ENCODE results near the gene GREB1L.

GREB1L gene

DNA sequence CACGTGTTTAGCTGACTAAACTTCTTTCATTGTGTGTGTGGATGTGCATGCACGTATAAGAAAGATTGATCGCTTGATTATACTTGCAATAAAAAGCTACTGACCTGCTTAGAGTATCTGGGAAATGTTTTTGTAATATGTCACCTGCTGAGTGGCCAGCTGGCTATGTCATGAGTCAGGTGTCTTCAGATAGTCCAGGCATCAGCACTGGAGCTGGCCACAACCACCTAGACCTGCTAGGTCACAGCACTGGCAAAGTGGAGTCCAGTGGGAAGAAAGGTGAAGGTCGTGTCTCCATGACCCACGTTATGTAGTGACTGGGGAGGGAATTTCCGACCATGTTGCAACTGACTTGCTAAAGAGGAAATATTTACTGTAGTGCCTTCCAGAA, 211.5 kb downstream of the GREB1L start:
- ChIA-PET CTCF (no interaction called here), POLR2A (no interaction called here)
- Histone ChIP-seq H3K4me1 (ENCODE audit: control extremely low read depth in 1 of 4, control insufficient read depth in 4 of 4, insufficient read depth in 4 of 4, low read length in 3 of 4) (no peaks in the 10 kb centered on the region), H3K27ac (ENCODE audit: insufficient read depth in 1 of 2, low read depth in 1 of 2, low read length in 2 of 2, poor library complexity in 1 of 2, severe bottlenecking in 2 of 2) (no peak overlapping the region), H3K36me3 (ENCODE audit: control insufficient read depth in 4 of 4, insufficient read depth in 4 of 4, low read length in 3 of 4) (no peaks in the 10 kb centered on the region), H3K4me3 (ENCODE audit: control insufficient read depth in 1 of 7, extremely low read depth in 1 of 7, insufficient read depth in 4 of 7, low read depth in 2 of 7, low read length in 6 of 7) (no peak overlapping the region), H3K9me3 (ENCODE audit: control extremely low read depth in 1 of 5, control insufficient read depth in 4 of 5, insufficient read depth in 2 of 5, low read depth in 1 of 5, low read length in 4 of 5) (no peaks in the 10 kb centered on the region), H3K27me3 (replicated peaks in 2 of 5; ENCODE audit: control insufficient read depth in 4 of 5, insufficient read depth in 5 of 5, low read length in 4 of 5) (no peaks in the 10 kb centered on the region)
- WGBS (ENCODE audit: insufficient coverage): 90% methylated on average over 6 of the region's 6 CpGs
- DNase-seq: no peak

DNA sequence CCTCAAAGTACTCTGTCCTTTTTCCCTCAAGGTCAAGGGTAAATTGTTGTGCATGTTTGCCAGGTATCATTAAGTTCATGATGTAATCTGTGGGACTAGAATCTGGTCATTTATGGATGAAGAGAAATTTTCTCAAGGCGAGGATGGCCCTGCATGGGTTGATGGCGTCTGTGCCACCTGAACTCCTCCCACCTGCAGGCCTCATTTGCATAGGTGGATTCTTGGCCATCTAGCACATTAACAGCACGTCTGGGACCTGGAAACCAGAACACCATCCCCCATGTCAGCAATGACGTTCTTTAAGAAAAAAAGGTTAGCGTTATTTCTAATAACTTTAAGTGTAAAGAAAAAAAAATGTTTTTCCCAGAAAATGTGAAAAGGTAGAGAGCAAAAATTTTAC, 212.7 kb downstream of the GREB1L start:
- POLR2A ChIA-PET: no interaction called here

DNA sequence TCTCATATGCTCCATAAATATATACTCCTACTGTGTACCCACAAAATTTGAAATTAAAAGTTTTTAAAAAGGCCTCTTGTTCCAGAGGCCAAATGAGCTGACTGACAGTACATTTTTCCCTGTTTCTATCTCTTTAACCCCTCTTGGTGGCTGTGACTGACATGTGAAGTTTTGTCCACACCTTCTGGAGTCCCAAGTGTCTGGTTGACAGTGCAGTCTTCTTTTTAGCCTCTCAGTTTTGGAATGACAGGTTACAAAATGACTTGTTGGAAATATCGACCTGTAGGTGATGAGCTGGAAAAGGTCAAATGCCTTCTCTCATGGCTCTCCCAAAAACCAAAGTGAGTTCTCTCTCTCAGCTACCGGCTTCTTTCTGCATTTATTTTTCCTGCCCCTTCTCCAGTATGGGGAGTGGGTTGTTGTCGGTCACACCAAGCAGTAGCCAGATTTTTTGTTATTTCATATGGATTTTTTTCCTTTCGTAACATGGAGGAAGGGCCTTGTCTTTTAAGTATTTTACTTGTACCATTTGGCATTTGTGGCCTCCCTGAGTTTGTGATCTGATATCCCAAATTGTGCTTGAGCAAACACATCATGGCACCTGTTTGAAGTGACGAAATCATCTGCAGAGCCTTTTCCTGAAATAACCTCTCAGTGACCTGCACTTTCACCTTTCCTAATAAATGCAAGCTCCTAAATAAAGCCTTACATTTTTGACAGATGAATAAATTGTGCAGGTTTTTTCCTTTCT, 214.6 kb downstream of the GREB1L start:
- no peak for DNase-seq
- Histone ChIP-seq H3K4me1 (ENCODE audit: control extremely low read depth in 1 of 4, control insufficient read depth in 4 of 4, insufficient read depth in 4 of 4, low read length in 3 of 4) (no peaks in the 10 kb centered on the region), H3K4me3 (ENCODE audit: control insufficient read depth in 1 of 7, extremely low read depth in 1 of 7, insufficient read depth in 4 of 7, low read depth in 2 of 7, low read length in 6 of 7) (no peak overlapping the region), H3K27ac (ENCODE audit: insufficient read depth in 1 of 2, low read depth in 1 of 2, low read length in 2 of 2, poor library complexity in 1 of 2, severe bottlenecking in 2 of 2) (no peak overlapping the region), H3K9me3 (ENCODE audit: control extremely low read depth in 1 of 5, control insufficient read depth in 4 of 5, insufficient read depth in 2 of 5, low read depth in 1 of 5, low read length in 4 of 5) (no peaks in the 10 kb centered on the region), H3K27me3 (replicated peaks in 2 of 5; ENCODE audit: control insufficient read depth in 4 of 5, insufficient read depth in 5 of 5, low read length in 4 of 5) (no peaks in the 10 kb centered on the region), H3K36me3 (ENCODE audit: control insufficient read depth in 4 of 4, insufficient read depth in 4 of 4, low read length in 3 of 4) (no peaks in the 10 kb centered on the region)
- WGBS (ENCODE audit: insufficient coverage): 100% methylated on average over 2 of the region's 5 CpGs
- ChIA-PET CTCF (no interaction called here), POLR2A (no interaction called here)

More for the DNA sequence above, 212.7 kb downstream of the GREB1L start:
- no peaks in the 10 kb centered on the region for H3K4me1 ChIP-seq (ENCODE audit: control extremely low read depth in 1 of 4, control insufficient read depth in 4 of 4, insufficient read depth in 4 of 4, low read length in 3 of 4)
- no peaks in the 10 kb centered on the region for H3K36me3 ChIP-seq (ENCODE audit: control insufficient read depth in 4 of 4, insufficient read depth in 4 of 4, low read length in 3 of 4)
- H3K9me3 ChIP-seq (ENCODE audit: control extremely low read depth in 1 of 5, control insufficient read depth in 4 of 5, insufficient read depth in 2 of 5, low read depth in 1 of 5, low read length in 4 of 5): no peaks in the 10 kb centered on the region
- no peak overlapping the region for H3K4me3 ChIP-seq (ENCODE audit: control insufficient read depth in 1 of 7, extremely low read depth in 1 of 7, insufficient read depth in 4 of 7, low read depth in 2 of 7, low read length in 6 of 7)
- no peak for DNase-seq
- H3K27ac ChIP-seq (ENCODE audit: insufficient read depth in 1 of 2, low read depth in 1 of 2, low read length in 2 of 2, poor library complexity in 1 of 2, severe bottlenecking in 2 of 2): no peak overlapping the region
- no peaks in the 10 kb centered on the region for H3K27me3 ChIP-seq (replicated peaks in 2 of 5; ENCODE audit: control insufficient read depth in 4 of 5, insufficient read depth in 5 of 5, low read length in 4 of 5)
- CTCF ChIA-PET: no interaction called here
- WGBS (ENCODE audit: insufficient coverage): 100% methylated on average over 2 of the region's 5 CpGs

DNA sequence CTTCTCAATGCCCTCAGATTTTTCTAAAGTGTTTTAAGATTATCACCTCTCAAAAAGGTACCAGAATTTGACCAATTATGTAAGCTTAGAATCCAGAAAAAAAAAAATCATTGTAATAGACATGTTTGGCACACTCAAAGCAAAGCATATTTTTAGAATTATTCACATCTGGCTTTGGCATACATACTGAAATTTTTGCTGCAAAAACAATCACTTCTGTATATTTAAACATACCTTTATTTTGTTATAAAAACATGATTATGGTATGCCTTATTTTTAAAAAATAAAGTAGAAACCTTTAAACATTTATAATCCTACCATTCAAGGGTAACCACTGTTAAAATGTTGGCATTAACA, 215.1 kb downstream of the GREB1L start:
- Histone ChIP-seq H3K4me1 (ENCODE audit: control extremely low read depth in 1 of 4, control insufficient read depth in 4 of 4, insufficient read depth in 4 of 4, low read length in 3 of 4) (no peaks in the 10 kb centered on the region), H3K9me3 (ENCODE audit: control extremely low read depth in 1 of 5, control insufficient read depth in 4 of 5, insufficient read depth in 2 of 5, low read depth in 1 of 5, low read length in 4 of 5) (no peaks in the 10 kb centered on the region), H3K4me3 (ENCODE audit: control insufficient read depth in 1 of 7, extremely low read depth in 1 of 7, insufficient read depth in 4 of 7, low read depth in 2 of 7, low read length in 6 of 7) (no peak overlapping the region), H3K27ac (ENCODE audit: insufficient read depth in 1 of 2, low read depth in 1 of 2, low read length in 2 of 2, poor library complexity in 1 of 2, severe bottlenecking in 2 of 2) (no peak overlapping the region), H3K36me3 (ENCODE audit: control insufficient read depth in 4 of 4, insufficient read depth in 4 of 4, low read length in 3 of 4) (no peaks in the 10 kb centered on the region), H3K27me3 (replicated peaks in 2 of 5; ENCODE audit: control insufficient read depth in 4 of 5, insufficient read depth in 5 of 5, low read length in 4 of 5) (no peaks in the 10 kb centered on the region)
- POLR2A ChIA-PET: no interaction called here
- no peak for DNase-seq
- CTCF ChIA-PET: no interaction called here

DNA sequence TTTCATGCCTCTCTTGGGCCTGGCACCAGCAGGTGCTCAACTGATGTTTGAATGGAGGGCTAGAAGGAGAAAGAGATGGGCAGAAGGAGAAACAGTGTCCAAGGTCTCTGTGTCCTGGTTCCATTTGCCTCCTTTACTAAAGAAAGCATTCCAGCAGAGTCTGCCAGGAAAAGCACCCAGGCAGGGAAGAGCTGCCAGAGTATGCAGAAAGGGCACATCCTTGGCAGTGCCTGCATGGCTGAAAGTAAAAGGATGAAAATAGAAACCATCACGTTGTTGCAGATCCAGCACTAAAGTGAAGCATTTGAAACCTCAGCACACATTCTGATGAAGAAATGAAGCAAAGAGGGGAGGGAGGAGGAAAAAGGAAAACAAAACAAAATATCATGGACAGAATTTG, 216.3 kb downstream of the GREB1L start:
- 88% methylated on average over 1 of the region's 1 CpG for WGBS (ENCODE audit: insufficient coverage)
- Histone ChIP-seq H3K4me3 (ENCODE audit: control insufficient read depth in 1 of 7, extremely low read depth in 1 of 7, insufficient read depth in 4 of 7, low read depth in 2 of 7, low read length in 6 of 7) (no peak overlapping the region), H3K27me3 (replicated peaks in 2 of 5; ENCODE audit: control insufficient read depth in 4 of 5, insufficient read depth in 5 of 5, low read length in 4 of 5) (no peaks in the 10 kb centered on the region), H3K36me3 (ENCODE audit: control insufficient read depth in 4 of 4, insufficient read depth in 4 of 4, low read length in 3 of 4) (no peaks in the 10 kb centered on the region), H3K4me1 (ENCODE audit: control extremely low read depth in 1 of 4, control insufficient read depth in 4 of 4, insufficient read depth in 4 of 4, low read length in 3 of 4) (no peaks in the 10 kb centered on the region), H3K9me3 (ENCODE audit: control extremely low read depth in 1 of 5, control insufficient read depth in 4 of 5, insufficient read depth in 2 of 5, low read depth in 1 of 5, low read length in 4 of 5) (no peaks in the 10 kb centered on the region), H3K27ac (ENCODE audit: insufficient read depth in 1 of 2, low read depth in 1 of 2, low read length in 2 of 2, poor library complexity in 1 of 2, severe bottlenecking in 2 of 2) (no peak overlapping the region)
- no peak for DNase-seq
- ChIA-PET POLR2A (no interaction called here), CTCF (no interaction called here)

DNA sequence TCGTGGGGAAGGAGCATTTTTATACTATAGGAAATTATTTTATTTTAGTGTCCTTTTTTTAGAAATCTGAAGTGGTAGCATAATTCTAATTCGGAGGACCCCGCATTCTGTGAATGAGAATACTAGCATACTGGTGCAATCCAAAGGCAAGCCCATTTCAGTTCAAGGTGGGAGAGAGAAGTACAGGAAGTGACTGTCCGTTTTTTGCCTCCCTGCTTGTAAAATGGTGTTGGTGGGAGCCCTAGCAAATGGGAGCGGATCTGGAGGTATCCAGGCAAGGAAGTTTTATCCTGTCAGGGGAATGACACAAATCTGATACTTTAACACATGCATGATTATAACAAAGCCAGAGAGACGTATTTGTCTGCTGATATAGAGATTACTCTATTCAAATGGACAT, 216.8 kb downstream of the GREB1L start:
- Histone ChIP-seq H3K27ac (ENCODE audit: insufficient read depth in 1 of 2, low read depth in 1 of 2, low read length in 2 of 2, poor library complexity in 1 of 2, severe bottlenecking in 2 of 2) (no peak overlapping the region), H3K4me3 (ENCODE audit: control insufficient read depth in 1 of 7, extremely low read depth in 1 of 7, insufficient read depth in 4 of 7, low read depth in 2 of 7, low read length in 6 of 7) (no peak overlapping the region), H3K27me3 (replicated peaks in 2 of 5; ENCODE audit: control insufficient read depth in 4 of 5, insufficient read depth in 5 of 5, low read length in 4 of 5) (no peaks in the 10 kb centered on the region), H3K9me3 (ENCODE audit: control extremely low read depth in 1 of 5, control insufficient read depth in 4 of 5, insufficient read depth in 2 of 5, low read depth in 1 of 5, low read length in 4 of 5) (no peaks in the 10 kb centered on the region), H3K4me1 (ENCODE audit: control extremely low read depth in 1 of 4, control insufficient read depth in 4 of 4, insufficient read depth in 4 of 4, low read length in 3 of 4) (no peaks in the 10 kb centered on the region), H3K36me3 (ENCODE audit: control insufficient read depth in 4 of 4, insufficient read depth in 4 of 4, low read length in 3 of 4) (no peaks in the 10 kb centered on the region)
- DNase-seq: no peak
- ChIA-PET CTCF (no interaction called here), POLR2A (interaction anchor here (0.6 kb wide), 1 partner anchor 1423 kb away, joined by 3 read pairs; no protein-coding TSS in a partner anchor)
- 93% methylated on average over 3 of the region's 6 CpGs for WGBS (ENCODE audit: insufficient coverage)

DNA sequence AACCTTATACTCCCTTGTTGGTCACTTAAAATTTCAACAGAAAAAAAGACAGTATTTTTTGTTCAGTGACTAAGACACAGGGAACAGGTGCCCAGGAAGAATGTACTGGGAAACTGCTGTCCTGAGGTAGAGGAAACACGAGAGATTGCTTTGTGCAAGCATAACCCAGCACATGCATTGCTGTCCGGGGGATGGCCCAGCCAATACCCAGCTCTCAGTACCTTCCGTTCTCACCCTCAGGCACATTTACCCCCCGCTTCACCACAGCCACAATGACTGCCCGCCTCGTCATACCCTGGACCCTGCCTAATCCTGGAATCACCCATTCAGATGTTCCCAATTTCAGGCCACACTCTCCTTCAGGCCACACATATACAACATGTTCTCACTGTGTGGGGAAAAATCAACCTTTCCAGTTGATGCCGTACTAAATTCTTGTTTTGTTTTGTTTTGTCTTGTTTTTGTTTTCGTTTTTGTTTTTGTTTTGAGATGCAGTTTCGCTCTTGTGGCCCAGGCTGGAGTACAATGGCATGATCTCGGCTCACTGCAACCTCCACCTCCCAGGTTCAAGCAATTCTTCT, 217.8 kb downstream of the GREB1L start:
- peaks cover 0 to 2% (median 0%) of the 10 kb centered on the region in 5 experiments for H3K27me3 ChIP-seq (replicated peaks in 2 of 5; ENCODE audit: control insufficient read depth in 4 of 5, insufficient read depth in 5 of 5, low read length in 4 of 5)
- WGBS (ENCODE audit: insufficient coverage): 100% methylated on average over 6 of the region's 10 CpGs
- no peaks in the 10 kb centered on the region for H3K36me3 ChIP-seq (ENCODE audit: control insufficient read depth in 4 of 4, insufficient read depth in 4 of 4, low read length in 3 of 4)
- ChIA-PET POLR2A (interaction anchor here (0.6 kb wide), 1 partner anchor 1422 kb away, joined by 3 read pairs; no protein-coding TSS in a partner anchor), CTCF (no interaction called here)
- no peak overlapping the region for H3K27ac ChIP-seq (ENCODE audit: insufficient read depth in 1 of 2, low read depth in 1 of 2, low read length in 2 of 2, poor library complexity in 1 of 2, severe bottlenecking in 2 of 2)
- H3K9me3 ChIP-seq (ENCODE audit: control extremely low read depth in 1 of 5, control insufficient read depth in 4 of 5, insufficient read depth in 2 of 5, low read depth in 1 of 5, low read length in 4 of 5): no peaks in the 10 kb centered on the region
- no peak for DNase-seq
- no peaks in the 10 kb centered on the region for H3K4me1 ChIP-seq (ENCODE audit: control extremely low read depth in 1 of 4, control insufficient read depth in 4 of 4, insufficient read depth in 4 of 4, low read length in 3 of 4)
- H3K4me3 ChIP-seq (ENCODE audit: control insufficient read depth in 1 of 7, extremely low read depth in 1 of 7, insufficient read depth in 4 of 7, low read depth in 2 of 7, low read length in 6 of 7): no peak overlapping the region
